IMR-90 (cell line): ENCODE measurements around the gene SBK2.

ENCODE experiments used
- CTCF ChIP-seq: conservative IDR thresholded peaks from 2 replicates; pipeline ENCODE4 v1.5.1; 2012; ENCODE audit warnings: mild to moderate bottlenecking, low read depth, low read length, improper control_type of control experiment
- RFX5 ChIP-seq: IDR thresholded peaks from 2 replicates; pipeline ENCODE4 v1.8.0; 2012; ENCODE audit warnings: low read depth, mild to moderate bottlenecking, low read length, moderate library complexity

- no peak for TF ChIP-seq RFX5
- TF ChIP-seq CTCF: no peak
Measured at GRCh38 chr19:55495646-55496349, 41.1 kb downstream of the SBK2 start.
